Thoracic aorta (tissue), 2 donors: Measurements from ENCODE around the gene WFDC1. TPM values are rescaled to one million over a fixed set of nuclear protein-coding genes. Genes with fewer than 3 reads are reported as not detected.

ENCODE experiments used
- ATAC-seq: fragments of 150-250 bp; one replicate; pipeline ENCODE4 v1.8.0; 2017; ENCODE audit warnings: low read depth; ENCODE audit not compliant: insufficient number of reproducible peaks, low FRiP score
- DNase-seq: peaks from one replicate; pipeline ENCODE4 v3.0.0-alpha.2; 2020; ENCODE audit warnings: low spot score
- H3K27ac ChIP-seq, 2 donors: fragments of 200-600 bp; sonication (generic); 1 replicate in 1 of 2; 2 replicates in 1 of 2; pipeline ENCODE4 v1.5.1; 2016; ENCODE audit warnings: mild to moderate bottlenecking in 2 of 2, moderate library complexity in 2 of 2
- H3K27me3 ChIP-seq: fragments of 200-600 bp; sonication (generic); replicated peaks from 2 replicates; pipeline ENCODE4 v1.6.0; 2016; ENCODE audit warnings: mild to moderate bottlenecking; ENCODE audit not compliant: insufficient read depth
- H3K36me3 ChIP-seq: fragments of 200-600 bp; sonication (generic); one replicate; pipeline ENCODE4 v1.5.1; 2016
- H3K4me1 ChIP-seq, 2 donors: fragments of 200-600 bp; sonication (generic); 1 replicate in 1 of 2; 2 replicates in 1 of 2; pipeline versions ENCODE4 v1.5.1 to v1.6.0; 2016; ENCODE audit warnings: low read depth in 2 of 2, mild to moderate bottlenecking in 1 of 2; ENCODE audit not compliant: control insufficient read depth in 1 of 2
- H3K4me3 ChIP-seq: fragments of 200-600 bp; sonication (generic); 2 replicates; pipeline ENCODE4 v1.5.1; 2016; ENCODE audit warnings: mild to moderate bottlenecking
- H3K9me3 ChIP-seq: fragments of 200-600 bp; sonication (generic); 2 replicates; pipeline ENCODE4 v1.5.1; 2016
- total RNA-seq, 2 donors: library from RNA; depleted of rRNA; stranded (reverse); fragments of >200 nt; gene quantifications; one replicate each; pipeline versions ENCODE4 v1.1.0 to v1.2.3, GENCODE V29; 2016
- TF ChIP-seq, protein P1 (sequence below): fragments of 200-600 bp; sonication (generic); IDR thresholded peaks from one replicate; pipeline ENCODE4 v1.5.1; 2019; ENCODE audit warnings: antibody characterized with exemption

The WFDC1 gene
- total RNA-seq, 2 donors from 2014 or later = 4.6 to 203 TPM

DNA sequence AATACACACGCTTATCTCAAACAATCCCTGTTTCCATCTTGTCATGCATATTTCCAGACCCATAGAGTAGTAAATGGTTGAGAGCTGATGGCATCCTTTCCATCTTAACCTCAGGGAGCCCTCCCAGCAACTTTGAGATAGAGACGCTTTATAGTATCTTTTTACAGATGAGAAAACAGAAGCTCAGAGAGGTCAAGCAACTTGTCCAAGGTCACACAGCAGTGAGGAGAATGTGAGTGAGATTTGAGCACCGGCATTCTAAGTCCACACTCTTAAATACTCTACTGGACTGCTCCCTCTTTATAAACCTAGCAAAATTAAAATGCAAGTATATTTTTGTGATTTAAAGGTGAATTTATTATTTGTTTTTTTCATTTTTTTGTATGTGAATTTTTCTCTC lies 35.0 kb upstream of the WFDC1 start:
- H3K27ac ChIP-seq = no peak overlapping the region
- no peaks in the 10 kb centered on the region for H3K4me1 ChIP-seq
- H3K9me3 ChIP-seq = no peaks in the 10 kb centered on the region
- DNase-seq (no peak), ATAC-seq (no peak)
- TF ChIP-seq, protein P1, sequence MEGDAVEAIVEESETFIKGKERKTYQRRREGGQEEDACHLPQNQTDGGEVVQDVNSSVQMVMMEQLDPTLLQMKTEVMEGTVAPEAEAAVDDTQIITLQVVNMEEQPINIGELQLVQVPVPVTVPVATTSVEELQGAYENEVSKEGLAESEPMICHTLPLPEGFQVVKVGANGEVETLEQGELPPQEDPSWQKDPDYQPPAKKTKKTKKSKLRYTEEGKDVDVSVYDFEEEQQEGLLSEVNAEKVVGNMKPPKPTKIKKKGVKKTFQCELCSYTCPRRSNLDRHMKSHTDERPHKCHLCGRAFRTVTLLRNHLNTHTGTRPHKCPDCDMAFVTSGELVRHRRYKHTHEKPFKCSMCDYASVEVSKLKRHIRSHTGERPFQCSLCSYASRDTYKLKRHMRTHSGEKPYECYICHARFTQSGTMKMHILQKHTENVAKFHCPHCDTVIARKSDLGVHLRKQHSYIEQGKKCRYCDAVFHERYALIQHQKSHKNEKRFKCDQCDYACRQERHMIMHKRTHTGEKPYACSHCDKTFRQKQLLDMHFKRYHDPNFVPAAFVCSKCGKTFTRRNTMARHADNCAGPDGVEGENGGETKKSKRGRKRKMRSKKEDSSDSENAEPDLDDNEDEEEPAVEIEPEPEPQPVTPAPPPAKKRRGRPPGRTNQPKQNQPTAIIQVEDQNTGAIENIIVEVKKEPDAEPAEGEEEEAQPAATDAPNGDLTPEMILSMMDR = no peak
- H3K36me3 ChIP-seq = no peaks in the 10 kb centered on the region
- no peak overlapping the region for H3K4me3 ChIP-seq
- H3K27me3 ChIP-seq = no peaks in the 10 kb centered on the region

DNA sequence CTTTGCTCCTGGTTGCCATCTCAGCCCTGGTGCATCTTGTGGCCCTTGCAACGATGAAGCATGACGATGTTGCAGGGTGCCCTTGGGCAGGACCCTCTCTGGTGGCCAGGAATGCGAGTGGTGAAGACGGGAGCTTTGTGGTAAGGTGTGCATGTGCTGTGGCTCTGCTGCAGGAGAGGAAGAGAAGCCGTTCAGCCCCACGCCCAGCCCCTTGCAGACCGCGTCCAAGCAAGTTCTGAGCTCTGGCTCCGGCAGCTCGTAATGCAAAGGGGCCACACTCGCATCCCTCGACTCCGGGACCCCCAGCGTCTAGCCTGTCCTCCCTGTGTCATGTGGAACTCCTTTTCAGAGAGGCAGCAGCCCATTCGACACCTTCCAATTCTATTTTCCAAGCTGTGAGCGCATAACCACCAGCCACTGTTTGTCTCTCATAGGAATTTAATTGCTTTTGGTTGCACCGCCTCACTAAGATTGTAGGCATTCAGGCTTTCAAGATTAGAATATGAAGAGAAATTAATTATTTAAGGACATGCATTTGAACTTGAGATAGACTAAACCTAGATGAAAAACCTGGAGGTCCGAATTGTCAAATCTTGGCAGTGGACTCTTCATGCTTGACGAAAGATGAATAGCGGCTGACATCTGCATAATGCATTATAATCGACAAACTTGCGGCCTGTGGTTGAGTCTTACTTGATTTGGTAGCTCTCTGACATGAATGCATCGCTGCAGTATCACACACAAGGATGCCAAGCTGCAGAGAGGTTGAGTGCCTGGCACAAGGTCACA lies 33.7 kb upstream of the WFDC1 start:
- Histone ChIP-seq H3K27me3 (no peaks in the 10 kb centered on the region), H3K27ac (no peak overlapping the region), H3K9me3 (no peaks in the 10 kb centered on the region), H3K4me3 (no peak overlapping the region), H3K36me3 (no peaks in the 10 kb centered on the region), H3K4me1 (no peaks in the 10 kb centered on the region)
- no peak for DNase-seq
- TF ChIP-seq, protein P1 = no peak
- ATAC-seq = no peak

- Histone ChIP-seq H3K27me3 (no peaks in the 10 kb centered on the region), H3K9me3 (no peaks in the 10 kb centered on the region), H3K27ac (no peak overlapping the region), H3K4me3 (no peak overlapping the region), H3K4me1 (no peaks in the 10 kb centered on the region), H3K36me3 (no peaks in the 10 kb centered on the region)
- ATAC-seq (no peak), DNase-seq (no peak)
- TF ChIP-seq, protein P1 = no peak
These were observed 32.6 kb upstream of the WFDC1 start for GRCh38 chr16:84262031-84262430.

DNA sequence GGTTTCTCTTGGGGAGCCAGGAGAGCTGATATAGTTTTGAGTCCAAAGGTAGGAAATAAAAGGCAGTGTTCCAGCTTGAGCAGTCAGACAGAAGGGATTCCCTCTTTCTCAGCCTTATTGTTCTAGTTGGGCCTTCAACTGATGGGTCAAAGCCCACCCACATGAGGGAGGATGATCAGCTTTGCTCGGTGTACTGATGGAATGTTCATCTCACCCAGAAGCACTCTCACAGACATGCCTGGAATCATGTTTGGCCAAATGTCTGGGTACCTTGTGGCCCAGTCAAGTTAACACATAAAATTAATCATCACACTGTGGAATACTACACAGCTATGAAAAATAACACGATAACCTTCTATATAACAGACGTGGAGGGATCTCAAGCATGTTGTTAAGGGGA lies 31.7 kb upstream of the WFDC1 start:
- Histone ChIP-seq H3K4me1 (no peaks in the 10 kb centered on the region), H3K4me3 (no peak overlapping the region), H3K27me3 (no peaks in the 10 kb centered on the region), H3K9me3 (no peaks in the 10 kb centered on the region), H3K36me3 (no peaks in the 10 kb centered on the region), H3K27ac (no peak overlapping the region)
- ATAC-seq (no peak), DNase-seq (no peak)
- TF ChIP-seq, protein P1 = no peak

- H3K9me3 ChIP-seq = no peaks in the 10 kb centered on the region
- H3K4me1 ChIP-seq = no peaks in the 10 kb centered on the region
- DNase-seq (no peak), ATAC-seq (no peak)
- H3K4me3 ChIP-seq = no peak overlapping the region
- TF ChIP-seq, protein P1 = no peak
- H3K27me3 ChIP-seq = no peaks in the 10 kb centered on the region
- H3K36me3 ChIP-seq = no peaks in the 10 kb centered on the region
- H3K27ac ChIP-seq = no peak overlapping the region
These were observed 28.2 kb upstream of the WFDC1 start for GRCh38 chr16:84266451-84266850.
